GM23338 (cell line): Measurements from ENCODE around the gene SLC29A2. TPM values are rescaled to one million over a fixed set of nuclear protein-coding genes. Genes with fewer than 3 reads are reported as not detected.

Experiments
- ATAC-seq: fragments of 200-7000 bp; cut with Tn5 transposase; 3 replicates; pipeline ENCODE4 v1.9.1; 2020
- DNase-seq: peaks from one replicate; pipeline ENCODE4 v3.0.0-alpha.2; 2015; ENCODE audit warnings: low spot score
- H2AFZ ChIP-seq: fragments of 200-600 bp; sonication (generic); 2 replicates; pipeline ENCODE4 v1.8.0; 2016; ENCODE audit warnings: antibody characterized with exemption, mild to moderate bottlenecking, moderate library complexity
- H3F3A ChIP-seq: fragments of 200-600 bp; sonication (generic); replicated peaks from 2 replicates; pipeline ENCODE4 v1.8.0; 2017; ENCODE audit warnings: antibody characterized with exemption, mixed run types, low read depth
- H3K27ac ChIP-seq: fragments of 200-600 bp; sonication (generic); 2 replicates; pipeline ENCODE4 v1.6.1; 2016; ENCODE audit warnings: low read depth
- H3K27me3 ChIP-seq: fragments of 200-600 bp; sonication (generic); 2 replicates; pipeline ENCODE4 v1.8.0; 2016; ENCODE audit warnings: mild to moderate bottlenecking, mixed run types, moderate library complexity; ENCODE audit not compliant: insufficient read depth
- H3K36me3 ChIP-seq: fragments of 200-600 bp; sonication (generic); 2 replicates; pipeline ENCODE4 v1.8.0; 2016; ENCODE audit warnings: mild to moderate bottlenecking; ENCODE audit not compliant: insufficient read depth
- H3K4me1 ChIP-seq: fragments of 200-600 bp; sonication (generic); 2 replicates; pipeline ENCODE4 v1.8.0; 2016; ENCODE audit warnings: mild to moderate bottlenecking, moderate library complexity; ENCODE audit not compliant: insufficient read depth
- H3K4me2 ChIP-seq: fragments of 200-600 bp; sonication (generic); 2 replicates; pipeline ENCODE4 v1.7.1; 2017; ENCODE audit warnings: mixed run types
- H3K4me3 ChIP-seq: fragments of 200-600 bp; sonication (generic); 2 replicates; pipeline ENCODE4 v1.6.1; 2016; ENCODE audit warnings: mixed run types
- H3K79me2 ChIP-seq: fragments of 200-600 bp; sonication (generic); replicated peaks from 2 replicates; pipeline ENCODE4 v1.8.0; 2017; ENCODE audit warnings: mild to moderate bottlenecking; ENCODE audit not compliant: insufficient read depth
- H3K9me2 ChIP-seq: fragments of 200-600 bp; sonication (generic); 2 replicates; pipeline ENCODE4 v1.8.0; 2017; ENCODE audit not compliant: insufficient read depth
- H4K20me1 ChIP-seq: fragments of 200-600 bp; sonication (generic); replicated peaks from 2 replicates; pipeline ENCODE4 v1.8.0; 2017; ENCODE audit warnings: mild to moderate bottlenecking; ENCODE audit not compliant: insufficient read depth
- H3K27ac Mint-ChIP-seq: 2 replicates; pipeline ENCODE4 v1.8.0; 2020; ENCODE audit warnings: inconsistent platforms, mild to moderate bottlenecking, moderate library complexity, mixed read lengths
- H3K27me3 Mint-ChIP-seq: 3 replicates; pipeline ENCODE4 v1.8.0; 2022; ENCODE audit warnings: low read depth, mild to moderate bottlenecking, moderate library complexity, mixed read lengths, inconsistent platforms; ENCODE audit not compliant: insufficient read depth, poor library complexity
- H3K36me3 Mint-ChIP-seq: 3 replicates; pipeline ENCODE4 v1.8.0; 2021; ENCODE audit warnings: low read depth, mild to moderate bottlenecking, inconsistent platforms, moderate library complexity, mixed read lengths
- H3K4me1 Mint-ChIP-seq: 3 replicates; pipeline ENCODE4 v1.8.0; 2020; ENCODE audit warnings: mild to moderate bottlenecking, inconsistent platforms, mixed read lengths
- H3K4me3 Mint-ChIP-seq: 3 replicates; pipeline ENCODE4 v1.8.0; 2021; ENCODE audit warnings: moderate library complexity, mild to moderate bottlenecking, inconsistent platforms, mixed read lengths
- H3K9me3 Mint-ChIP-seq: 3 replicates; pipeline ENCODE4 v1.8.0; 2020; ENCODE audit warnings: moderate library complexity, mild to moderate bottlenecking, inconsistent platforms, mixed read lengths
- CREB1 ChIP-seq: fragments of 250-450 bp; sonication (Bioruptor Pico); IDR thresholded peaks from 2 replicates; pipeline ENCODE4 v1.5.0; 2020; ENCODE audit warnings: low read depth, mild to moderate bottlenecking, moderate library complexity
- ETS1 ChIP-seq: IDR thresholded peaks from 2 replicates; pipeline ENCODE4 v1.6.1; 2016; ENCODE audit warnings: antibody characterized with exemption
- EZH2 ChIP-seq: fragments of 200-600 bp; sonication (generic); IDR thresholded peaks from one replicate; pipeline ENCODE4 v1.8.0; 2017; ENCODE audit warnings: antibody characterized with exemption, mild to moderate bottlenecking, low read depth; ENCODE audit not compliant: unreplicated experiment
- EZH2phosphoT487 ChIP-seq: fragments of 200-600 bp; sonication (generic); IDR thresholded peaks from one replicate; pipeline ENCODE4 v1.8.1; 2018; ENCODE audit warnings: antibody characterized with exemption; ENCODE audit not compliant: unreplicated experiment
- JUNB ChIP-seq: IDR thresholded peaks from one replicate; pipeline ENCODE4 v1.6.1; 2016; ENCODE audit warnings: antibody characterized with exemption; ENCODE audit not compliant: unreplicated experiment
- NANOG ChIP-seq: IDR thresholded peaks from 2 replicates; pipeline ENCODE4 v1.6.1; 2016; ENCODE audit warnings: antibody characterized with exemption, borderline replicate concordance
- POLR2AphosphoS5 ChIP-seq: IDR thresholded peaks from 2 replicates; pipeline ENCODE4 v1.6.1; 2016; ENCODE audit warnings: antibody characterized with exemption, low read depth
- STAT1 ChIP-seq: IDR thresholded peaks from one replicate; pipeline ENCODE4 v1.6.1; 2016; ENCODE audit warnings: antibody characterized with exemption; ENCODE audit not compliant: unreplicated experiment
- ZNF114 ChIP-seq: fragments of 250-450 bp; sonication (Bioruptor Pico); IDR thresholded peaks from 2 replicates; pipeline ENCODE4 v1.5.0; 2020; ENCODE audit warnings: mild to moderate bottlenecking, moderate library complexity
- ZNF331 ChIP-seq: fragments of 250-450 bp; sonication (Bioruptor Pico); IDR thresholded peaks from 2 replicates; pipeline ENCODE4 v1.5.0; 2020; ENCODE audit warnings: low read depth, mild to moderate bottlenecking, moderate library complexity
- polyA plus RNA-seq: library from polyadenylated mRNA; unstranded; fragments of >200 nt; fragmentation: Nextera tagmentation; extraction: Ambion mirVana; gene quantifications from 2 replicates; pipeline ENCODE4 v1.2.1, GENCODE V29; 2016
- total RNA-seq: library from RNA; depleted of rRNA; stranded (reverse); fragments of >200 nt; shearing (Covaris generic); gene quantifications from 2 replicates; pipeline ENCODE4 v1.2.3, GENCODE V29; 2014
- TF ChIP-seq, protein P1 (sequence below): IDR thresholded peaks from one replicate; pipeline ENCODE4 v1.6.1; 2018; ENCODE audit warnings: antibody characterized with exemption; ENCODE audit not compliant: unreplicated experiment
- TF ChIP-seq, protein P2 (sequence below), 2 experiments: fragments of 200-600 bp in 1 of 2; sonication (generic) in 1 of 2; conservative IDR thresholded peaks; 2 replicates each; pipeline versions ENCODE4 v1.5.1 to v1.6.1; 2016 to 2017; ENCODE audit warnings: antibody characterized with exemption in 2 of 2, low read depth in 2 of 2, mild to moderate bottlenecking in 2 of 2, moderate library complexity in 1 of 2
- TF ChIP-seq, protein P3 (sequence below): fragments of 250-450 bp; sonication (Bioruptor Pico); IDR thresholded peaks from 2 replicates; pipeline ENCODE4 v1.5.0; 2020; ENCODE audit warnings: mild to moderate bottlenecking, moderate library complexity

SLC29A2 gene
- total and polyA plus RNA-seq, 2 experiments from 2014 or later, result 26.0 to 31.1 TPM

GRCh38 chr11:66365166-66365565 is 6.4 kb downstream of the SLC29A2 start:
- Histone ChIP-seq H3K27me3 (no peaks in the 10 kb centered on the region), H2AFZ (no peak overlapping the region), H3K4me3 (no peak overlapping the region), H3F3A (peaks cover 57% of the 10 kb centered on the region), H3K9me2 (no peaks in the 10 kb centered on the region), H4K20me1 (peaks cover 21% of the 10 kb centered on the region), H3K36me3 (peaks cover 26% of the 10 kb centered on the region; the same call in 1 of the 2 replicates), H3K4me1 (peaks cover 11% of the 10 kb centered on the region), H3K79me2 (peaks cover 14% of the 10 kb centered on the region; the same call in 1 of the 2 replicates), H3K27ac (no peak overlapping the region), H3K4me2 (no peak overlapping the region)
- Mint-ChIP-seq H3K4me3 (no peak overlapping the region; the same call in 2 of the 3 replicates), H3K27ac (no peak overlapping the region; the same call in 1 of the 2 replicates), H3K36me3 (peaks cover 84% of the 10 kb centered on the region), H3K9me3 (no peaks in the 10 kb centered on the region), H3K4me1 (peaks cover 19% of the 10 kb centered on the region), H3K27me3 (peaks cover 35% of the 10 kb centered on the region)
- TF ChIP-seq, protein P1, sequence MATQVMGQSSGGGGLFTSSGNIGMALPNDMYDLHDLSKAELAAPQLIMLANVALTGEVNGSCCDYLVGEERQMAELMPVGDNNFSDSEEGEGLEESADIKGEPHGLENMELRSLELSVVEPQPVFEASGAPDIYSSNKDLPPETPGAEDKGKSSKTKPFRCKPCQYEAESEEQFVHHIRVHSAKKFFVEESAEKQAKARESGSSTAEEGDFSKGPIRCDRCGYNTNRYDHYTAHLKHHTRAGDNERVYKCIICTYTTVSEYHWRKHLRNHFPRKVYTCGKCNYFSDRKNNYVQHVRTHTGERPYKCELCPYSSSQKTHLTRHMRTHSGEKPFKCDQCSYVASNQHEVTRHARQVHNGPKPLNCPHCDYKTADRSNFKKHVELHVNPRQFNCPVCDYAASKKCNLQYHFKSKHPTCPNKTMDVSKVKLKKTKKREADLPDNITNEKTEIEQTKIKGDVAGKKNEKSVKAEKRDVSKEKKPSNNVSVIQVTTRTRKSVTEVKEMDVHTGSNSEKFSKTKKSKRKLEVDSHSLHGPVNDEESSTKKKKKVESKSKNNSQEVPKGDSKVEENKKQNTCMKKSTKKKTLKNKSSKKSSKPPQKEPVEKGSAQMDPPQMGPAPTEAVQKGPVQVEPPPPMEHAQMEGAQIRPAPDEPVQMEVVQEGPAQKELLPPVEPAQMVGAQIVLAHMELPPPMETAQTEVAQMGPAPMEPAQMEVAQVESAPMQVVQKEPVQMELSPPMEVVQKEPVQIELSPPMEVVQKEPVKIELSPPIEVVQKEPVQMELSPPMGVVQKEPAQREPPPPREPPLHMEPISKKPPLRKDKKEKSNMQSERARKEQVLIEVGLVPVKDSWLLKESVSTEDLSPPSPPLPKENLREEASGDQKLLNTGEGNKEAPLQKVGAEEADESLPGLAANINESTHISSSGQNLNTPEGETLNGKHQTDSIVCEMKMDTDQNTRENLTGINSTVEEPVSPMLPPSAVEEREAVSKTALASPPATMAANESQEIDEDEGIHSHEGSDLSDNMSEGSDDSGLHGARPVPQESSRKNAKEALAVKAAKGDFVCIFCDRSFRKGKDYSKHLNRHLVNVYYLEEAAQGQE, result no peak
- TF ChIP-seq EZH2phosphoT487 (no peak), JUNB (no peak), CREB1 (CRISPR knock-in tag) (no peak), ZNF114 (no peak), ETS1 (no peak), NANOG (no peak), ZNF331 (CRISPR knock-in tag) (no peak), POLR2AphosphoS5 (no peak), EZH2 (no peak), STAT1 (no peak)
- TF ChIP-seq, protein P2, sequence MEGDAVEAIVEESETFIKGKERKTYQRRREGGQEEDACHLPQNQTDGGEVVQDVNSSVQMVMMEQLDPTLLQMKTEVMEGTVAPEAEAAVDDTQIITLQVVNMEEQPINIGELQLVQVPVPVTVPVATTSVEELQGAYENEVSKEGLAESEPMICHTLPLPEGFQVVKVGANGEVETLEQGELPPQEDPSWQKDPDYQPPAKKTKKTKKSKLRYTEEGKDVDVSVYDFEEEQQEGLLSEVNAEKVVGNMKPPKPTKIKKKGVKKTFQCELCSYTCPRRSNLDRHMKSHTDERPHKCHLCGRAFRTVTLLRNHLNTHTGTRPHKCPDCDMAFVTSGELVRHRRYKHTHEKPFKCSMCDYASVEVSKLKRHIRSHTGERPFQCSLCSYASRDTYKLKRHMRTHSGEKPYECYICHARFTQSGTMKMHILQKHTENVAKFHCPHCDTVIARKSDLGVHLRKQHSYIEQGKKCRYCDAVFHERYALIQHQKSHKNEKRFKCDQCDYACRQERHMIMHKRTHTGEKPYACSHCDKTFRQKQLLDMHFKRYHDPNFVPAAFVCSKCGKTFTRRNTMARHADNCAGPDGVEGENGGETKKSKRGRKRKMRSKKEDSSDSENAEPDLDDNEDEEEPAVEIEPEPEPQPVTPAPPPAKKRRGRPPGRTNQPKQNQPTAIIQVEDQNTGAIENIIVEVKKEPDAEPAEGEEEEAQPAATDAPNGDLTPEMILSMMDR (conservative IDR thresholded peaks at IDR 0.05; ENCODE audit: low read depth in 2 of 2), result no peak
- TF ChIP-seq, protein P3, sequence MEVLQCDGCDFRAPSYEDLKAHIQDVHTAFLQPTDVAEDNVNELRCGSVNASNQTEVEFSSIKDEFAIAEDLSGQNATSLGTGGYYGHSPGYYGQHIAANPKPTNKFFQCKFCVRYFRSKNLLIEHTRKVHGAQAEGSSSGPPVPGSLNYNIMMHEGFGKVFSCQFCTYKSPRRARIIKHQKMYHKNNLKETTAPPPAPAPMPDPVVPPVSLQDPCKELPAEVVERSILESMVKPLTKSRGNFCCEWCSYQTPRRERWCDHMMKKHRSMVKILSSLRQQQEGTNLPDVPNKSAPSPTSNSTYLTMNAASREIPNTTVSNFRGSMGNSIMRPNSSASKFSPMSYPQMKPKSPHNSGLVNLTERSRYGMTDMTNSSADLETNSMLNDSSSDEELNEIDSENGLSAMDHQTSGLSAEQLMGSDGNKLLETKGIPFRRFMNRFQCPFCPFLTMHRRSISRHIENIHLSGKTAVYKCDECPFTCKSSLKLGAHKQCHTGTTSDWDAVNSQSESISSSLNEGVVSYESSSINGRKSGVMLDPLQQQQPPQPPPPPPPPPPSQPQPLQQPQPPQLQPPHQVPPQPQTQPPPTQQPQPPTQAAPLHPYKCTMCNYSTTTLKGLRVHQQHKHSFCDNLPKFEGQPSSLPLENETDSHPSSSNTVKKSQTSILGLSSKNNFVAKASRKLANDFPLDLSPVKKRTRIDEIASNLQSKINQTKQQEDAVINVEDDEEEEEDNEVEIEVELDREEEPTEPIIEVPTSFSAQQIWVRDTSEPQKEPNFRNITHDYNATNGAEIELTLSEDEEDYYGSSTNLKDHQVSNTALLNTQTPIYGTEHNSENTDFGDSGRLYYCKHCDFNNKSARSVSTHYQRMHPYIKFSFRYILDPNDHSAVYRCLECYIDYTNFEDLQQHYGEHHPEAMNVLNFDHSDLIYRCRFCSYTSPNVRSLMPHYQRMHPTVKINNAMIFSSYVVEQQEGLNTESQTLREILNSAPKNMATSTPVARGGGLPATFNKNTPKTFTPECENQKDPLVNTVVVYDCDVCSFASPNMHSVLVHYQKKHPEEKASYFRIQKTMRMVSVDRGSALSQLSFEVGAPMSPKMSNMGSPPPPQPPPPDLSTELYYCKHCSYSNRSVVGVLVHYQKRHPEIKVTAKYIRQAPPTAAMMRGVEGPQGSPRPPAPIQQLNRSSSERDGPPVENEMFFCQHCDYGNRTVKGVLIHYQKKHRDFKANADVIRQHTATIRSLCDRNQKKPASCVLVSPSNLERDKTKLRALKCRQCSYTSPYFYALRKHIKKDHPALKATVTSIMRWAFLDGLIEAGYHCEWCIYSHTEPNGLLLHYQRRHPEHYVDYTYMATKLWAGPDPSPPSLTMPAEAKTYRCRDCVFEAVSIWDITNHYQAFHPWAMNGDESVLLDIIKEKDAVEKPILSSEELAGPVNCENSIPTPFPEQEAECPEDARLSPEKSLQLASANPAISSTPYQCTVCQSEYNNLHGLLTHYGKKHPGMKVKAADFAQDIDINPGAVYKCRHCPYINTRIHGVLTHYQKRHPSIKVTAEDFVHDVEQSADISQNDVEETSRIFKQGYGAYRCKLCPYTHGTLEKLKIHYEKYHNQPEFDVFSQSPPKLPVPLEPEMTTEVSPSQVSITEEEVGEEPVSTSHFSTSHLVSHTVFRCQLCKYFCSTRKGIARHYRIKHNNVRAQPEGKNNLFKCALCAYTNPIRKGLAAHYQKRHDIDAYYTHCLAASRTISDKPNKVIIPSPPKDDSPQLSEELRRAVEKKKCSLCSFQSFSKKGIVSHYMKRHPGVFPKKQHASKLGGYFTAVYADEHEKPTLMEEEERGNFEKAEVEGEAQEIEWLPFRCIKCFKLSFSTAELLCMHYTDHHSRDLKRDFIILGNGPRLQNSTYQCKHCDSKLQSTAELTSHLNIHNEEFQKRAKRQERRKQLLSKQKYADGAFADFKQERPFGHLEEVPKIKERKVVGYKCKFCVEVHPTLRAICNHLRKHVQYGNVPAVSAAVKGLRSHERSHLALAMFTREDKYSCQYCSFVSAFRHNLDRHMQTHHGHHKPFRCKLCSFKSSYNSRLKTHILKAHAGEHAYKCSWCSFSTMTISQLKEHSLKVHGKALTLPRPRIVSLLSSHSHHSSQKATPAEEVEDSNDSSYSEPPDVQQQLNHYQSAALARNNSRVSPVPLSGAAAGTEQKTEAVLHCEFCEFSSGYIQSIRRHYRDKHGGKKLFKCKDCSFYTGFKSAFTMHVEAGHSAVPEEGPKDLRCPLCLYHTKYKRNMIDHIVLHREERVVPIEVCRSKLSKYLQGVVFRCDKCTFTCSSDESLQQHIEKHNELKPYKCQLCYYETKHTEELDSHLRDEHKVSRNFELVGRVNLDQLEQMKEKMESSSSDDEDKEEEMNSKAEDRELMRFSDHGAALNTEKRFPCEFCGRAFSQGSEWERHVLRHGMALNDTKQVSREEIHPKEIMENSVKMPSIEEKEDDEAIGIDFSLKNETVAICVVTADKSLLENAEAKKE (CRISPR knock-in tag), result no peak
- ATAC-seq (no peak), DNase-seq (no peak)
